ENCODE data around the gene ABCC5.

ABCC5 gene

DNA sequence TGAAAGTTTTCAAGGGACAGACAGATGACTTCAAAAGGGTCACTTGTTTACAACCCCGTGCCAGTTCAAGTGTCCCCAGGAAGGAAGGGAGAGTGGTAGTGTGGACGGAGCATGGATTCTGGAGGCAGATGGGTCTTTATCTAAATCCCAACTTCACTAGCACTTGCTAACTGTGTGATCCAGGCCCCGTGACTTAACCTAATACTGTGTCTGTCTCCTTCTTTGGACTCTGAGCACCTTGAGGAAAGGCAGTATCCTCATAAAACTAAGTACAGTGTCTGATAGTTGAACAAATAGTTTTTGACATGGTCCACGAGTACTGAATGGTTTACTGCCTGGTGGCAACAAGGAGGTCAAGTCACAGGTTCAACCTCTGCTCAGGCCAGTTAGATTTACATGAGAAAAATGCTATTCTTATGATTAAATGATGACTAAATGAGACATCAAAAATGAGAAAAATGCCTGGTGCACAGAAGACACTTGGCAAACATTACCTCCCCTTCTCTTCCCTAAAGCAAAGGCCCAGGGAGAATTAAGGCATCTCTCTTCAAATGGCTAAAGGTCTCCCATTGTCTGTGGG lies 48.9 kb downstream of the ABCC5 start:
- DNase-seq: no peak

- DNase-seq: no peak
These were observed 50.0 kb downstream of the ABCC5 start for GRCh38 chr3:183967693-183968092.

GRCh38 chr3:183966361-183966791 lies 51.3 kb downstream of the ABCC5 start:
- no peak for DNase-seq

DNA sequence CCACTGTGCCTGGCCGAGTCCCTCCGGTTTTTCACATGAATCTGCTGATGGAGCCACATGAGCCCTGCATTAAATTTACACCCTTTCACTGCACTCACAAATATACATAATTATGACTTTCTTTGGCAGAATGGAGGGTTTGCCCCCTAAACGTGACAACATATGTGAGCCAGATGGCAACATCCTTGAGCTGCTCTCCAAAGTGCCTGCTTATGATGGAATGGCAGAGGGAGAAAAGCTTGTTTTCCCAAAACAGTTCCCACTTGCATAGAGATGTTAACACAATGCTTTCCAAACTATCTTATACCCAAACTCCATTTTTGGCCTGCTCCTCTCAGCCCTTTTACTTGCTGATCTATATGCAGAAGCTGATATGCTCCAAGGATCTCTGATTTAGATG lies 54.9 kb downstream of the ABCC5 start:
- no peak for DNase-seq

- DNase-seq: no peak
These were observed 58.5 kb downstream of the ABCC5 start for GRCh38 chr3:183959214-183959613.

- no peak for DNase-seq
These were observed 58.9 kb downstream of the ABCC5 start for GRCh38 chr3:183958775-183959174.

DNA sequence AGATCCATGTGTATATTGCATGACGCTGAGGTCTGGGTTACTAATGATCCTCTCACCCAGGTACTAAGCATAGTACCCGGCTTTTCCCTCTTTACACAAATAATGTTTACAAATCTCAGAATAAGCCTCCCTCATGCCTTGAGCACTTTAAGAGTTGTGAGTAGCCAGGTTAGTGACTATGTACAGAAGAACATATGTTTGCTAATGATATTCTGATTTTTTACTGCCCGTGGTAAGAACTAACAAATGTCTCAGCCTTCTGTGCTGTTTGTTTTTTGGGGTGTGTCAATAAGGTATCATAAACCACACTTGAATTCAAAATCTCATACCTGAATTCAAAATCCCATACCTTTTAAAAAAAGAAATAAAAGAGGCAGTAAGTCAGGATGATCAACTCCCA lies 59.5 kb downstream of the ABCC5 start:
- DNase-seq: no peak

DNA sequence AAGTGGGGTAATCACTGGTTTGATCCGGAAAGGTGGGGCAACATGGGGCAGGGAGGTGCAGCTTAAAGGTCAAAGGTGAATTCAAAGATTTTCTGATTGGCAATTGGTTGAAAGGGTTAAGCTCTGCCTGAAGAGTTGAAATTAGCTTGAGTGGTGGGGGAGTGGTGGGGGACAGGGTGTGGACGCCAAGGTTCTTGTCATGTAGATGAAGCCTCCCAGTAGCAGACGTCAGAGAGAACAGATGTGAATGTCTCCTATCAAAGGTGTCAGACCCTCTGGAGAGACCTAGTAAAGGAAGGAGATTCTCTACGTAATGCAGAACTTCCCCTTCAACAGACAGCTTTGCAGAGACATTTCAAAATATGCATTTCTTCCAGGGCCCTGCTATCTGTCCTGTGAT lies 62.8 kb downstream of the ABCC5 start:
- DNase-seq: no peak

- DNase-seq: no peak
These were observed 64.1 kb downstream of the ABCC5 start for GRCh38 chr3:183953471-183954070.

GRCh38 chr3:183951459-183951858 lies 66.2 kb downstream of the ABCC5 start:
- no peak for DNase-seq

GRCh38 chr3:183949690-183950089 lies 68.0 kb downstream of the ABCC5 start:
- no peak for DNase-seq

GRCh38 chr3:183946037-183946436 lies 71.6 kb downstream of the ABCC5 start:
- DNase-seq: no peak

- DNase-seq: no peak
These were observed 72.9 kb downstream of the ABCC5 start for GRCh38 chr3:183944775-183945174.

GRCh38 chr3:183943739-183944138 lies 73.9 kb downstream of the ABCC5 start:
- DNase-seq: no peak

- DNase-seq: no peak
These were observed 76.5 kb downstream of the ABCC5 start for GRCh38 chr3:183941216-183941615.

GRCh38 chr3:183937601-183938286 lies 79.9 kb downstream of the ABCC5 start:
- DNase-seq: no peak

- no peak for DNase-seq
These were observed 84.5 kb downstream of the ABCC5 start for GRCh38 chr3:183933160-183933559.

GRCh38 chr3:183931881-183932280 lies 85.8 kb downstream of the ABCC5 start:
- no peak for DNase-seq

- DNase-seq: no peak
These were observed 87.6 kb downstream of the ABCC5 start for GRCh38 chr3:183930086-183930485.

DNA sequence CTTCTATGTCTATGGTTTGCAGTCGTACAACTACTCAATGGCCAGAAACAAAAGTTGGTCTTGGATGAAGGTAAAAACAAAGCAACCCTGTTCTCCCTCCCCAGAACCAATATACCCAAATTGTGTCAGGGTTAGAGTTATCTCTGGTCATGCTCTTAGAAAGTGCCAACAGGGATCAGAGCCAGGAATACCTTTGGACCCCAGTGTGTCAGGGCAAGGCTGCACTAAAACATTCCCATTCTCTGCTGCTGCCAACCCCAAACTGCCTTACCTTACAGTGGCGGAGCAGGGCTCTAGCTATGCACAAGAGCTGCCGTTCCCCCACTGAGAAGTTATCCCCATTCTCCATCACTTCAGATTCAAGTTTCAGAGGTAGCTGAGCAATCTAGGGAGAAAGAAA lies 90.6 kb downstream of the ABCC5 start:
- DNase-seq: no peak

DNA sequence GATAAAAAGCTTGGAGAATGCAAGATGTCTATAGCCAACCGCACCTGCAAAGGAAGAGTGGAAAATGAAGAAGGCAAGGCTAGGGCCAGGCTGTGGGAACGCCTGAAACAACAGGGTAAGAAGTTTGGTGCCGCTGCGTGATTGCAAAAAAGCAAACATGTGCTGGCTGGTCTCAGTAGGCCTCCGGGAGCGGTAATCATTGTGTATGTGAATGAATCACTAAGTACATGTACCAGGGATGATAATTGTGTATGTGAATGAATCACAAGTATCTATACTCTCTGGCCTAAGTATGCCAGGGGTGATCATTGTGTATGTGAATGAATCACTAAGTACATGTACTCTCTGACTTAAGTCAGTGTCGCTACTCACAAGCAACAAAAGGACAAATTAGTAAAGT lies 92.7 kb downstream of the ABCC5 start:
- DNase-seq: no peak

GRCh38 chr3:183924543-183924942 lies 93.1 kb downstream of the ABCC5 start:
- DNase-seq: no peak

DNA sequence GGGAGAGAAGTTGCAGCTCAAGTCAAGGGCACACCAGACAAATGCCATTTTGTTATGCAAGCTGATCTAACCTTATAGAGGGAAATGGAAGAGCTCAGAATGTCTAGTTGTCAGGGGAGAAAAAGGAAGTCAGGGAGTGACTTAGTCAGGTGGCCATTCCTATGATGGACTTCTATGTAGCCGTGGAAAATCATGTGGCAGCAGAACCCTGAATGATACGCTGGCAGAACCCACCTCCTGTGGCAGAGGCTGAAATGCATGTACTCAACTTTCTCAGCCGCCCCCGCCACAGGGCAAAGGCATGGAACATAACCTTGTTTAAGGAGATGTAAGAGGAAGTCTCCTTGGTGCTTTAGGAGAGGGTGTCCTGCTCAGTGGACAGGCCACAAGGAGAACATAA lies 95.3 kb downstream of the ABCC5 start:
- DNase-seq: no peak

- no peak for DNase-seq
These were observed 96.6 kb downstream of the ABCC5 start for GRCh38 chr3:183921096-183921495.

DNA sequence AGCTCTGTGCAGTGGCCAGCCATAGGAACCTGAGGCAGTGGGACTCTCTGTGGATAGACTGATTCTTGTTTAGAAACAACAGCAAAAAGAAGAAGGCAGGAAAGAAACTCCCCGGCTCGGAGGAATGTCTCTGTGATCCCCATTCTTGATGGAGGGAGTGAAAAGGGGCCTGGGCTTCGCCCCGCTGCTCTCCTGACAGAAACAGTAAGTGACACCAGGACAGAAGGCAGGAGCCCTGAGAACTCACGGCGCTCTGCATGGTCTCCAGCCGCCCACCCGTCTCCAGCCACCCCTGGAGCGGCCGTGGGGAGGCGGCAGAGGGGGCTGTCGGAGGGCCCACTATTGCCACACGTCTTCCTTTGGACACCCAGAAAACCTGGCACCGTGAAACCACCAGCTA lies 97.3 kb downstream of the ABCC5 start:
- no peak for DNase-seq
